ENCODE results near the gene GPATCH8.

- TF ChIP-seq BACH2 (CRISPR knock-in tag; IDR thresholded peaks at IDR 0.05; ENCODE audit: borderline replicate concordance) = no peak
- TF ChIP-seq CSDC2 (CRISPR knock-in tag; IDR thresholded peaks at IDR 0.05) = no peak
- TF ChIP-seq TCF4 (CRISPR knock-in tag; IDR thresholded peaks at IDR 0.05; ENCODE audit: borderline replicate concordance) = no peak
- no peak for TF ChIP-seq SNAI2 (CRISPR knock-in tag; IDR thresholded peaks at IDR 0.05)
- TF ChIP-seq TSHZ2 (CRISPR knock-in tag; IDR thresholded peaks at IDR 0.05) = no peak
- TF ChIP-seq ZFP3 (CRISPR knock-in tag; IDR thresholded peaks at IDR 0.05) = no peak
- TF ChIP-seq ZNF565 (CRISPR knock-in tag; conservative IDR thresholded peaks at IDR 0.05; ENCODE audit: low read depth) = no peak
- no peak for TF ChIP-seq GLIS3 (CRISPR knock-in tag; IDR thresholded peaks at IDR 0.05)
- no peak for TF ChIP-seq POU6F1 (CRISPR knock-in tag; IDR thresholded peaks at IDR 0.05; ENCODE audit: borderline replicate concordance, low read depth)
These were observed 118.4 kb downstream of the GPATCH8 start for GRCh38 chr17:44384823-44385286.

All from SK-N-SH treated with all-trans-retinoic acid at 6 μM for 48 hours (cell line).